T-helper 9 cell (primary cell): Measurements from ENCODE around the gene TXNDC2.
"Not testable (repeated sequence)": the region's sequence is repeated elsewhere in the genome, so short reads cannot be mapped to it uniquely, and the experiment has no call there.

Experiments
- DNase-seq: peaks from one replicate; pipeline ENCODE4 v3.0.0-alpha.2; 2020
- total RNA-seq, 2 donors: gene quantifications; one replicate each; lab custom pipeline; 2026; lab: John Stamatoyannopoulos, UW

The TXNDC2 gene
- 0 reads per million in 2 donors for total RNA-seq

DNA sequence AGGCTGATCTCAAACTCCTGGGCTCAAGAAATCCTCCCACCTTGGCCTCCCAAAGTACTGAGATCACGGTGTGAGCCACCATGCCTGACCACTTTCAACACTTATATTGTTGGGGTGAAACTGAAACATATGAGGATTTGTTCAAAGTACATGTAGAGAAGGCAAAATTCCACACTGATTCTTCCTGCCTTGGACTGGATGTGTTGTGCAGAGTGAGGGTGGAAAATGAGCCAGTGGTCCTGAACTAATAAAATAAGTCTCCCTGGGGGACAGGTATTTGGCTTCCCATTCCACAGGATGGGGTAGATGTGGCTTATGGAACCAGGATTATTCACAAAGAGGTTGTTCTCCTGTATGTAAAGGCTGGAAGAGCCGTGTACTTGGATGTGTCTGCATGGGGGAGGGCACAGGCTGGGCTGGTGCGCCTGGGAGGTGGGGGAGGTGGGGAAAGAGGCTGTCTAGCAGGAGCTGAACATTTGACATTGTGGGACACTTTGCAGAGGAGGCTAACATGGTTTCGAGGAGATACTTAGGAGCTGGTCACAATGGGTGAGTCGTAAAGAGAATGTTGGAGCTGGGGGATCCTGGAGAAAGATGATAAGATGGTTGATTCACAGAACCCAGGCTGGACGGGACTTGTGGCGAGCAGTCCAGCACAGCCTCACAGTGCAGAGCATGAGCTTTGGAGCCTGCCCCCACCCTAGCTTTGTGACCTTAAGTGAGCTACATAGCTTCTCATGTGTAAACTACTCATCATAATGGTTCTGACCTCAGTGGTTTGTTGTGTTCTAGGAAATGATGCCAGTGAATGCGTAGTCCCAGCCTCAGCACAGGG is at the start of gene TXNDC2:
Gene TXNDC2, plus strand, starts transcription at position 804 of the 835 bp plus-strand sequence. CDS start 708 bp downstream, outside the sequence.
- DNase-seq: no peak

DNA sequence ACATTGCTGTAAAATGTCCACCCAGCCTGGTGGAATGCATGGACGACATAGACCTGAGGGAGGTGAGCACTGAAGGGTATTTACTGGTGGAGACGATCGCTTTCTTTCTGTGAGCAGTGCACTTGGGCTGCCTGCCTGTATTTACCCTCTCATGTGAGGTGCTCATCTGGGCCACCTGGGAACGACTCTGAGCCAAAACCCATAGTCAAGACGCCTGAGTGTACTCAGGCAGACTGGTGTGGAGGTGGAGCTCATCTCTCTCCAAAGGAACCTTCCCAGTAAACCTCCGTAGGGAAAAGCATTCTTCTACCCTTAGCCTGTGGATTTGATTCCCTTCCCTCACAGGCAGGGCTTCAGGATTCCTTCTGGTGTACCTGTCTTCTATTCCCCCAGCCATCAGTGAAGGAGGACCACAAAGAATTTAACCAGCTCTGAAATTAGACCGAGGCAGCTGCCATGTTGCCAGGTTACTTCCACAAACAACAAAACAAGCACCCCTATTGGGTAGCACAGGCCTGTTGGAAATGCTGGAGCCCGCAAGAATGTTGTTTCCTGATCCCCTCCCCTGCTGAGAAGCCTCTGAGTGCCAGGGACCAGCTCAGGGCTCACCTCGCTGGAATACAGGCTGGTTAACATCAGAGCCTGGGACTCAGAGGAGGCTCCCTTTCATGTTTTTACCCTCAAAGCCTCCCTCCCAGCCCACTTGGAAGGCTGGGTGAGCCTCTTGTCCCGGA is 47.5 kb upstream of the TXNDC2 start:
- DNase-seq: no peak

DNA sequence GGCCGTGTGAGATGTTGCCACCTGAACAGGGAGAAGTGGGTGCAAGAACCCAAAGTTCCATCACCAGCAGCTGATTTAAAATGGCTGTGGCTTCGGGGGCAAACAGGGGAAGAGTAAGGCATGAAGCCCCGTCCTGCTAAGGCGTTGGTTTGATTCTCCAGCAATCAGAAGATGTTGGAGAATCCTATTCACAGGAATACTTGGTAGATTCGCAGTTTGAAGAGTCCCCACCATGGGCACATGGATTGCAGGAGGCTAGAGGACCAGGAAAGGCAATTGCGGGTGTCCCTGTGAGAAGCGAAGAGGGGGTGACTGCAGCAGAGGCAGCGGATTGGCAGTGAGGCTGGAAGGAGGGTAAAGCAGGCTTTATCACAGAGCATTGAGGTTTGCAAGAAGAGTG is 46.6 kb upstream of the TXNDC2 start:
- no peak for DNase-seq

DNA sequence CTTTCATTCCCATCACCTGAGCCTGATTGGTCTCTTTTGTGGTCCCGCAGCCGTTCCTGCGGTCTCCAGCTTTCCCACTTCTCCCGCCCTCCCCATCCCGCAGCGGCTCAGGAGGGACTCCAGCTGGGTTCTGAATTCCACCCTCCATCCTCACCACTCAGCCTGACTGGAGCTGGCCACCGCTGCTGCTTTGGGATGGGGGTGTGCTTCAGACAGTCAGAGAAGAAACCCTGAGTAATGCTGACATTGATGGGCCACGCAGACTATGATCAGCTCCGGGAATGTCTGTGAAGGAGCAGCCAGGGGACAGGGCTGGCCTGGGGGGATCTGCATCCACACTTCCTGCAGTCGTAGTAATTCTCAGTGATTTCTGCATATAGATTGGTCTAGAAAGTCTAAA is 45.9 kb upstream of the TXNDC2 start:
- DNase-seq: no peak

DNA sequence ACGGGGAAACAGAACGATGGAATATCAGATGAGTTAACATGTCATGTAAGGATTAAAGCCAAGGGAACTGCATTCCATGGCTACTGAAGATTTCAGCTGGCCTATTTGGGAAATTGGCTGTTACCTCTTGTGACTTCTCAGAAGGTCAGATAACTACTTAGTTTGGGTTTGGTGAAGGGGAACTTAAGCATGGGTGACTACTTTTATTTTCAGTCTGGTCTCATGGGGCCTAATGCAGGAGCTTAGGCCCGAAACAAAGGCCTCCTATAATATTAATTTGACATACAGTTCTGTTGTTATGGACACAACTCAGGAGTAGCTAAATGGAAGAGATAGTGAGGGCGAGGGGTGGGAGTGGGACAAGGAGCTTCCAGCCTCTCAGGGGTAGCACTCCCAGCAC is 44.0 kb upstream of the TXNDC2 start:
- no peak for DNase-seq

DNA sequence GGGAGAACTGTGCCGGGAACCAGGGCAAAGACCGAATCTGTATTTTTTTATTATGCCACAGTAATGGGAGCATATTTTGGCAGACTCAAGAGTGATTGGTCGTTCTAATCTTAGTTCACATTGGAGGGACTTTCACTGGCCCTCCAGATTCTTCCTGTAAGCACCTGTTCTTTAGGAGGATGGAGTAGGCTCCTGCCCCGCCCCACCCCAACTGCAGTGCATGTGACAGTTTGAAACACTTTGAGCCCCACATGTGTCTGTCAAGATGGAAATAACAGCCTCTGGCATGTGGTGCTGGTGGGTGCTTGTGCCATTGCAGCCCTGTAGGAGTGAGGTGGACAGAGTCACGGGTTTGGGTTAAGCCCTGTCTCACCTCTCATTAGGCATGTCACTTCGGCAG is 43.3 kb upstream of the TXNDC2 start:
- DNase-seq: no peak

DNA sequence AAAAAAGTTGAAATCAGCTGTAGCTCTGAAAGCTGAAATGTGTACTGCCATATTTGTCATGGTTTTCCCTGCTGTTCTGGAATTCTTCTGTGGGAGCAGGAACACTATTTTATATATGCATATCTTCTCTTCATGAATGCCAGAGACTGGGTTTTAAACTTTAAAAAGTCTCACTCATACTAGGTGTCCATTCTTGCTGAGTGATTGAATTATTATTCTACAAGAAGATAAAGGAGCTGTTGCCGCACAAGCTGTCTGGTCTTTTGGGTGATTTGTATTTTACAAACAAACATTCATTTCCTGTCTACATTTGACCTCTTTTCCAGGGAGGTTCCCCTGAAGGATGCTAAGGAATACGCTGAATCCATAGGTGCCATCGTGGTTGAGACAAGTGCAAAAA is 40.5 kb upstream of the TXNDC2 start:
- DNase-seq: no peak

DNA sequence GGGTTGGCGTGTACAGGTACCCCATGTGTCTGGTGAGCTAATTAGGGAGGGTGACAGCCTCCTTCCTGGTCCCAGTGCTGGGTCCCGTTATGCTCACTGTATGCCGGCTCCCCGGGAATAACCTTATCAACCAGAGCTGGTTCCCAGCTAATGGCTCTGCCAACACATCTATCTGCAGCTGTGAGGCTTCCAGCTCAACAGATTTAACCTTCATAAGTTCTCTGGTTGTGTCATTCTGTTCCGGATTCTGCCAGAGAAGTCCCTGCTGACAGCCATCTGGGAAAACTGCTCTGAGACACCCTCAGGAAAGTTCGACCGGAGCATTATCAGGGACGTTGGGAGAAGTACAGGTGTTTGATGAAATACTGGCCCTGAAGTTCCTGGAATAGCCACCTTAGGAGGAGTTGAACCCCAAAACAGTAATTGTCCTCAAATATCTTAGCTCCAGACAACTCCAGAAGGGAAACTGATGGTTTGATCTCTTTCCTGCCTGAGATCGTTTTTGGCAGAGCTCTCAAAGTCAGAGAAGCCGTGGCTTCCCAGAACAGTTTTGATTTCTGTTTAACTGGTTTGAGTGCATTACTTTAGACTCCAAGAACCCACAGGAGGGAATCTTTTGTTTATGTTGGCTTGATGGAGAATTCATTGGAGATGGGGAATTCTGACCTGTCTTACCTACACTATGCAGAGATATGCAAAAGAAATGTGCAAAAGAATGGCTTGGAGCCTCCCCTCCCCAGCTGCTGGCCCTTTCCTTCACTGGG is 39.4 kb upstream of the TXNDC2 start:
- no peak for DNase-seq

DNA sequence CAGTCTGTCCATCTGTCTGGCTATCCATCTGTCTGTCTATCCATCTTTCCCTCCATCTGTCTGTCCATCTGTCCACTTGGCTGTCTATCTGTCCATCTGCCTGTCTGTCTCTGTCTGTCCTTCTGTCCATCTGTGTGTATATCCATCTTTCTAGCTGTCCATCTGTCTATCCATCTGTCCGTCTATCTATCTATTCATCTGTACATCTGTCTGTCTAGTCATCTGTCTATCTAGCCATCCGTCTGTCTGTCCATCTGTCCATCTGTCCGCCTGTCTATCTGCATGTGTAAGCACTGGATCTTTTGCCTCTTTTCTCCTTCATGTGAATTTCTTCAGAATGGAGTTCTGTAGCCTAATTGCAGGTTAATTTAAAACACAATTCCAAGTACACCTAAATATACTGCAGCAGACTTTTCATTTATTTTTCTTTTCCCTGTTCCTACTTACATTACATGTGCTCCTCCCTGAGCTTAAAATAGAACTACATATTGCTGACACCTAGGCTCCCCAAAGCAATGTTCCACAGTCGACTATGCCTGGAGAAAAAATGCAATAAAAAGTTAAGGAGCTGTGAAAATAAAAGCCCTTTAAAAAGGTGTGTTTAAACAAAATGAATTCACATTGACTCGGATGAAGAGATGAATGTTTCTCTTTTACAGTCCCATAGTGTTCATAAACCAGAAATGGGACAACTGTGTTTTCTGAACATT is 37.4 kb upstream of the TXNDC2 start:
- no peak for DNase-seq

DNA sequence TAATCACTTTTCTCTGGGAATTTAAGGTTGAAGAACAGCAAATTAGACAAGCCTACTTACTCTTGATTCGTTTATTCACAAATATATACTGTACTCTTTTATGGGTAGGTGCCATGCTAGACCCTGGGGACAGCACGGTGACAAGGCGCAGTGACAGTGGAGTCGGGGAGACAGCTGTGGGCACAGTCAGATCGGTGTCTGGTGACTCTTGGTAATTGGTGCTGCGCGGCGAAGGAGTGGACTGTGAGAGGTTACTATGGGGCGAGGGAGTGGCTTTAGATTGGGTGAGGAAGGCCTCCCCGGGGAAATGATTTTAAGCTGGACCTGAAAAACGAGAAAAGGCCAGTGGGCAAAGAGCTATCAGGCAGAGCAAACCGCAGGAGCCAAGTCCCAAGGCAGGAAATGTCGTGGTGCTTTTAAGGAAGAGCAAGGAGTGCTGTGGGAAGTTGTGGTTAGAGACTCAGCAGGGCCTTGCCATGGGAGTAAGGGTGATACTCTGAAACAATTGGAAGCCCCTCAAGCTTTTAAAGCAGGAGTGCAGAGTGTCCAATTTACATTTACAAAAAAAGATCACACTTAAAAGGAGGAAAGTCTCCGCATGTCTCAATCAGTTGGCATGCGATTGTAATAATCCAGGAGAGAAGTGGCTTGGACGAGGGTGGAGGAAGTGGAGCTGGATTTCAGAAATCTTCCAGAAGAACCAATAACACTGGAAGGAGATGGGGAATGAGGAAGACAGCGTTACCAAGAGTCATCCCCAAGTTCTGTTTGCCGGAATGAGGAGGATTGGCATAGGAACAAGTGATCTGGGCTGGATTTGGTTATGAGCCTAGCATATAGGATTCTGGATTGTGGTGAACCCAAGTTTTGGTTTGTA is 36.1 kb upstream of the TXNDC2 start:
- DNase-seq: no peak

DNA sequence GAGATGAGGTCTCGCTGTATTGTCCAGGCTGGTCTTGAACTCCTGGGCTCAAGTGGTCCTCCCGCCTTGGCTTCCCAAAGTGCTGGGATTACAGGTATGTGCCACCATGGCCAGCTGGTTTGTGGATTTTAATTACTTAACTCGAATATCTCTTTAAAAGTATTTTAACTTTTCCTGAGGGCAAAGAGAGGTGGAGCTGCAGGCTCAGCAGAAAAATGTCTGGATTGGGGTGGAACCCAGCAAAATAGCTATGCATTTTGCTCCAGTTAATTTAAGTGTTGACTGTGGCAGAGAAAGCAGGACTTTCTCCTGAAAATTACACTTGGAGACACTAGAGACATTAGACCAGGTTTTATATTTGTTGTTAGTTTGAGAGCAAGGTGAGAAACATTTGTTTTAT is 35.5 kb upstream of the TXNDC2 start:
- no peak for DNase-seq

DNA sequence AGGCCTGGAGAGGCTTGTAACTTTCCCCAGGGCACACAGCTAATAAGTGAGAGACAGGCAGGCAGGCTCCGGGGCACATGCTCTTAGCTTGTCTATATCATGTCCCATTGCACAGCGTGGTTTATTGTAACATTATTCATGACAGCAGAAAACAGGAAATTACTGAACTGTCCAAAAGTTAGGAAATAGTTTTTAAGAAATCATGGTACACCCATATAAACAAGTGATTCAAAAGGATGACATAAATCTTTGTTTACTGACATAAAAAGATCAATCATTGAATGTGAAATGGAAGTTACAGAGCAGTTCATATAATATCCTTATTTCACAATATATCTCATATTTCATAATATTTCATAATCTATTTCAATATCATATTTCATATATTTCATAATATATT is 34.3 kb upstream of the TXNDC2 start:
- no peak for DNase-seq

DNA sequence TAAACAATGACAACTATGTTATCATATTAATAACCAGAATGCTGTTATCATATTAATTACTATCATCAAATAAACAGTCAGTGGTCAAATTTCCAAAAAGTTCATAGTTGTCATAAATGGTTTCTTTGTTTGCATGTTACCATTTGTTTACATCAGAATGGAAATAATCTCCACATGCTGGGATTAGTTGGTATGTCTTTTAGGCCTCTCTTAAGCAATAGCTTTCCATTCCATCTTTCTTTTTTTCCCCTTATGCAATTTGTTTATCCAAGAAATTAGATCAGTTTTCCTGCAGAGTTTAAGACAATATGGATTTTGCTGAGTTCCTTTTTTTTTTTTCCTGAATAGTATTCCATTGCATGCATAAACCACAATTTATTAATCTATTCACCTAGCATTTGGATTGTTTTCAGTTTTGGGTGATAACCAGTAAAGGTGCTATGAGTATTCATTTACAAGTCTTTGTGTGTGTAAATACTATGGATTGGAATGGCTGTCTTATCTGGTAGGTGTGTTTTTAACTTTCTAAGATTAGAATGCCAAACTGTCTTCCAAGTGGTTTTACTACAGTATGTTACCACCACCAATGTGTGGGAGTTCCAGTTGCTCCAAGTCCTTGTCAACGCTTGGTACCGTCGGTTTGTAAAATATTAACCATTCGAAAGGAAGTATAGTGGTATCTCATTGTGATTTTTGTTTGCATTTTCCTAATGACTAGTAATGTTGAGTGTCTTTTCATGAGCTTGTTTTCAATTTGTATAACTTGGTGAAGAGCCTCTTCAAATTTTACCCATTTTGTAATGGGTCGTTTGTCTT is 33.3 kb upstream of the TXNDC2 start:
- no peak for DNase-seq

DNA sequence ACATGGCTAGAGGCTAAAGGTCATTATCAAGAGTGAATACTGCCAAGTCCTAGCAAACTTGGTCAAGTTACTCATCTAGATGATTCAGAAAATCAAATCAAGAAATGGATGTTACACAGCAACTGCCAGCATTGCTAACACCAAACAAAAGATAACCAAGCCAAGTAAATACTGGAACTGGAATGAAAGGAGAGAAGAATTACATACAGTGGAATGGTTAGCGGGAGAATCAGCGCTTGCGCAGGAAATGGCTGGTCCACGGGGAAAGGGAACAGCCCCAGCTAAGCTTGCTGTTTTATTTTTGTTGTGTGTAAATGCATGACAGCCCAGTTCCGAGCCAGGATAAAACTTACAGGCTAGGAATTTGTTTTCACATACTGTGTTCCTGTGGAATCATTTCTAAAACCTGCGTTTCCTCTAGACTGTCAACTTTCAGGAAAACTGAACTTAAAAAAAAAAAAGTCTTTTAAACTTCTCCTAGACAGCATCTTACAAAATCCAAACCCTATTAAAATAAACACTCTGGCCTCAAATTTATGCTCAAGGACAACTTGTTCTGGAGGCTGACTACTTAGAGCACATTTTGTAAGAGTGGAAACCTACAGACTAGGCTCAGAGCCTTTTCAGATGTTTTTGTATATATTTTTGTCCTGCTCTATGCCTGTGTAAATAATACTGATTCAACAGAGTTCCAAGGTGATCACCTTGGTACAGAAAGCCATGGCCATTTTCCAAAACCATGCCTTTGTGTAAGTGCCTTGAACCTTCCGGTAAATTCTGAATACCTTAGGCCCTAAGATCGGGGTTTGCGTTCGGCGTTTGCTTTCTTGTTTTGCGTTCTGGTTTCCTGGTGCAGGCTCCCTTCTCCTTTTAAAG is 30.7 kb upstream of the TXNDC2 start:
- no peak for DNase-seq

DNA sequence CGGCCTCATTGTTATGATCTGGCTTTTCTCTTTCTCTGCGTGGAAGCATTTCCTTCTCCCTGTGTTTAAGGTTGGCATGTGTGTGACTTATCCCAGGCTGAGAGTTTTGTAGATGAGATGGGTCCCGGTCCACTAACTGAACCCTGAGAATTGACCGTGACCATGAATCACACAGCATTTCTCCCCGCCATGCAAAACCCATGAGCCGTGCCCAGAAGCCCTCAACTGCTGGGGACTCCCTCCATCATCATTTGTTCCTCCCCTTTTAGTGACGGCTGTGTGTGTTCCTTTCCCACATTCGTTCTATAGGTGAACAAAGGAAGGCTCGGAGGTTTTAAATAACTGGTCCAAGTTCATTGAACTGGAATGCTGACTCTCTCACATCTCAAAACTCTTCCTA is 30.1 kb upstream of the TXNDC2 start:
- no peak for DNase-seq

DNA sequence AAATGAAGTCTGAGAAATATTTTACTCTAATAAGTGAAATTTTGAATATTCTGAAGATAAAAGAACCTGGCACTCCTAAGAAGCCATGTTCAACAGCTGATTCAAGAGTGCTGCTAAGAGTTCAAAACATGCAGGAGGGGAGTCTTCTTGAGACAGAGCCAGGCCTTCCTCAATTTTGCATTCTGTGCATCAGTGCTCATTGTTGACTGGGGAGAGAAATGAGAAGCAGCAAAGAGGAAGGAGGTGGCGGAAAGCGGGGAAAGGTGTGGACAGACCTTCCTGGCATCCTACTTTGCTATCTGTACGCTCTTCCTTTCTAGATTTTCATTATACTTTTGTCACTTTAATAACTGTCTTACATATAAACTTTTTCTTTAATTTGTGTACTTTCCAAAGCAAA is 29.7 kb upstream of the TXNDC2 start:
- DNase-seq: no peak

DNA sequence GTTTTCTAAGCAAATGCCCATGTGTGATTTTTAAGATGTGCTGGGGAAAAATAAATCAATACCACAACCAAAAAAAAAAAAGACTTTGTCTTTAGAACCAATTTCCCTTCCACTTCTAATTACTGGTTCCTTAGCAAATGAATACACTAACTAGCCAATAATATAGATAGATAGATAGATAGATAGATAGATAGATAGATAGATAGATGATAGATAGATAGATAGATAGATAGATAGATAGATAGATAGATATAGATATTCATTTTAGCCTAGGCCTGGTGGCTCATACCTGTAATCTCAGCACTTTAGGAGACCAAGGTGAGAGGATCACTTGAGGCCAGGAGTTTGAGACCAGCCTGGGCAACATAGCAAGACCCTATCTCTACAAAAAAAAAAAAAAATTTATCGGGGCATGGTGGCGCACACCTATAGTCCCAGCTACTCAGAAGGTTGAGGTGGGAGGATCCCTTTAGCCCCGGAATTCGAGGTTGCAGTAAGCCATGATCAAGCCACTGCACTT is 28.2 kb upstream of the TXNDC2 start:
- DNase-seq: not testable (repeated sequence)

DNA sequence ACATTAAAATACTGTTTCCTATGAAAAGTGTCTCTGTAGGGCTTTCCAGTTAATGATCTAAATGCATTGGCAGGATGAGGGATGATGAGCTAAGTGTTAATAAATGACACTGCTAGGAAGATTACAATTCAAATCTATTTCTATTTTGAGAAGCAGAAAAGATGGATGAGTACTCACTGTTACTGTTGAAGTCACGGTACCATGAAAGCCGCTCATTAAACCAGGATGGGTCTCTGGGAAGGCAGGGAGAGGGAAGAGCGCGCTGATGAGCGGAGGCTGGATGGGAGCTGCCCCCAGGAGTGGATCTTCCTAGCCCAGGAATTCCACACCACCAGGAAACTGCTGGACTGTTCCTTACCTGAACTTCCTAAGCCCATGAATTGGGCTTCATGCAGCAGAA is 27.1 kb upstream of the TXNDC2 start:
- no peak for DNase-seq

DNA sequence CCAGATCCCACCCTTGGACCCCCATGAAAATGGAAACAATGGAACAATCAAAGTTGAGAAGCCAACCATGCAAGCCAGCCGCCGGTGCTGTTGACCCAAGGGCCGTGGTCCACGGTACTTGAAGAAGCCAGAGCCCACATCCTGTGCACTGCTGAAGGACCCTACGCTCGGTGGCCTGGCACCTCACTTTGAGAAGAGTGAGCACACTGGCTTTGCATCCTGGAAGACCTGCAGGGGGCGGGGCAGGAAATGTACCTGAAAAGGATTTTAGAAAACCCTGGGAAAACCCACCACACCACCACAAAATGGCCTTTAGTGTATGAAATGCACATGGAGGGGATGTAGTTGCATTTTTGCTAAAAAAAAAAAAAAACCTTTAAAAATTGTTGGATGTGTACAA is 26.5 kb upstream of the TXNDC2 start:
- DNase-seq: no peak

DNA sequence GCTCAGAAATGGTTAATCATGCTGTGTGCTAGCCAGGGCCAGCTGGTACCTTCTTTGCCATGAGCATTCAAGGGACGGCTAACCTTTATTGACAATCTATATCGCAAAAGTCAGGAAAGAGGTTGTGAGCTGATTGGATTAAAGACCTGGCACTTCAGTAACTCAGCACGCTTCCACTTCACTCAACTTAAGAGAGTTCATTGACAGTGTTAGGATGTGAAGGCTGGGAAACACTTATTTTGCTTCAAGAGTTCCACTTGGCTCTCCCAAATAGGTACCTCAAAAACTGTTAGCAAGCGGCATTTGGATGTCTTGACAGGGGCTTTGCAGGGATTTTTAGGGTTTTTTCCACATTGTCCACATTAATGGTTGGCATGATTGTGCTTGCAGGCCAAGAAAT is 25.1 kb upstream of the TXNDC2 start:
- no peak for DNase-seq
